H1 (cell line): ENCODE results near the gene AGAP1. TPM values are rescaled to one million over a fixed set of nuclear protein-coding genes. Genes with fewer than 3 reads are reported as not detected.

Experiments
- CTCF ChIA-PET: fragments of 300-600 bp; sonication (Branson Sonifier 250); formaldehyde crosslinking; loops from one replicate; lab custom pipeline; 2021; ENCODE audit not compliant: partially characterized antibody; lab: Charles Lee
- POLR2A ChIA-PET: fragments of 300-600 bp; sonication (Branson Sonifier 250); formaldehyde crosslinking; loops from one replicate; lab custom pipeline; 2021; ENCODE audit warnings: inconsistent platforms; ENCODE audit not compliant: partially characterized antibody; lab: Charles Lee
- DNase-seq, 2 experiments: peaks; one replicate each; pipeline versions ENCODE4 v3.0.0 to v3.0.0-alpha.2; 2010 to 2022; ENCODE audit warnings: low spot score in 2 of 2, low read depth in 1 of 2, mixed read lengths in 1 of 2
- FAIRE-seq: peaks from 2 replicates; lab custom pipeline; 2011; peaks lifted over from hg19 to GRCh38; lab: Jason Lieb, UNC
- H2AFZ ChIP-seq: 2 replicates; pipeline ENCODE4 v1.8.1; 2012; ENCODE audit warnings: low read length, inconsistent platforms
- H2AK5ac ChIP-seq: 2 replicates; pipeline ENCODE4 v1.6.1; 2013; ENCODE audit warnings: low read depth, low read length
- H2BK120ac ChIP-seq: replicated peaks from 2 replicates; pipeline ENCODE3; 2013; ENCODE audit warnings: low read depth, low read length, inconsistent platforms
- H2BK12ac ChIP-seq: 2 replicates; pipeline ENCODE4 v1.6.1; 2013; ENCODE audit warnings: low read depth, low read length
- H2BK15ac ChIP-seq: 2 replicates; pipeline ENCODE4 v1.6.1; 2013; ENCODE audit warnings: low read length
- H2BK20ac ChIP-seq: 2 replicates; pipeline ENCODE4 v1.6.1; 2013; ENCODE audit warnings: low read length
- H2BK5ac ChIP-seq: 2 replicates; pipeline ENCODE4 v1.6.1; 2013; ENCODE audit warnings: low read depth, low read length
- H3K14ac ChIP-seq: 2 replicates; pipeline ENCODE4 v1.6.1; 2013; ENCODE audit warnings: inconsistent platforms; ENCODE audit not compliant: insufficient read length
- H3K18ac ChIP-seq: 2 replicates; pipeline ENCODE4 v1.6.1; 2013; ENCODE audit warnings: low read length; ENCODE audit errors: extremely low read depth
- H3K23ac ChIP-seq: 2 replicates; pipeline ENCODE4 v1.6.1; 2013; ENCODE audit warnings: inconsistent platforms; ENCODE audit not compliant: insufficient read length
- H3K23me2 ChIP-seq: 2 replicates; pipeline ENCODE4 v1.6.1; 2013; ENCODE audit warnings: low read depth, low read length
- H3K27ac ChIP-seq: 2 replicates; pipeline ENCODE4 v1.6.1; 2011; ENCODE audit warnings: low read depth, low read length, inconsistent platforms
- H3K27me3 ChIP-seq, 4 experiments: replicated peaks in 1 of 4; 1 replicate in 1 of 4; 2 replicates in 3 of 4; pipeline versions ENCODE4 v1.6.1 to v1.8.1; 2011 to 2013; ENCODE audit warnings: low read length in 3 of 4, mild to moderate bottlenecking in 3 of 4, inconsistent platforms in 2 of 4, mixed read lengths in 2 of 4, moderate library complexity in 1 of 4; ENCODE audit not compliant: control insufficient read depth in 3 of 4, insufficient read depth in 3 of 4; ENCODE audit errors: extremely low read depth in 1 of 4
- H3K36me3 ChIP-seq, 4 experiments: 2 replicates each; pipeline versions ENCODE4 v1.6.1 to v1.8.1; 2011 to 2013; ENCODE audit warnings: mild to moderate bottlenecking in 4 of 4, low read length in 3 of 4, moderate library complexity in 2 of 4, control low read depth in 1 of 4, inconsistent platforms in 1 of 4; ENCODE audit not compliant: insufficient read depth in 4 of 4, control insufficient read depth in 2 of 4
- H3K4ac ChIP-seq: replicated peaks from 2 replicates; pipeline ENCODE3; 2013; ENCODE audit warnings: low read length, low read depth, mixed read lengths, inconsistent platforms; ENCODE audit not compliant: insufficient read length
- H3K4me1 ChIP-seq, 4 experiments: replicated peaks in 1 of 4; 1 replicate in 1 of 4; 2 replicates in 3 of 4; pipeline versions ENCODE4 v1.6.1 to v1.8.1; 2011 to 2013; ENCODE audit warnings: low read length in 3 of 4, inconsistent platforms in 2 of 4, mixed read lengths in 1 of 4; ENCODE audit not compliant: insufficient read depth in 4 of 4, control insufficient read depth in 3 of 4
- H3K4me2 ChIP-seq, 2 experiments: 2 replicates each; pipeline versions ENCODE4 v1.6.1 to v1.8.1; 2011 to 2013; ENCODE audit warnings: low read depth in 2 of 2, low read length in 2 of 2, control low read depth in 1 of 2, inconsistent platforms in 1 of 2, mild to moderate bottlenecking in 1 of 2; ENCODE audit not compliant: insufficient read depth in 1 of 2
- H3K4me3 ChIP-seq, 4 experiments: fragments of 200-600, 300-600 bp in 1 of 4; sonication (generic), shearing (Covaris generic), sonication (Bioruptor Twin) in 1 of 4; 2 replicates each; pipeline versions ENCODE4 v1.5.1 to v1.8.1; 2011 to 2016; ENCODE audit warnings: low read length in 4 of 4, low read depth in 3 of 4, control low read depth in 2 of 4, inconsistent platforms in 2 of 4, mild to moderate bottlenecking in 2 of 4, mixed read lengths in 1 of 4, moderate library complexity in 1 of 4; ENCODE audit not compliant: insufficient read depth in 2 of 4; ENCODE audit errors: extremely low read depth in 1 of 4
- H3K56ac ChIP-seq: replicated peaks from 2 replicates; pipeline ENCODE3; 2013; ENCODE audit warnings: low read depth, mild to moderate bottlenecking, mixed read lengths, low read length, inconsistent platforms; ENCODE audit not compliant: insufficient read length
- H3K79me1 ChIP-seq: 2 replicates; pipeline ENCODE4 v1.6.1; 2013; ENCODE audit warnings: low read depth, low read length, control low read depth
- H3K79me2 ChIP-seq, 2 experiments: 2 replicates each; pipeline versions ENCODE4 v1.6.1 to v1.8.1; 2012 to 2013; ENCODE audit warnings: low read length in 2 of 2, mild to moderate bottlenecking in 2 of 2, inconsistent platforms in 1 of 2; ENCODE audit not compliant: insufficient read depth in 2 of 2, control insufficient read depth in 1 of 2
- H3K9ac ChIP-seq, 4 experiments: replicated peaks in 1 of 4; 1 replicate in 1 of 4; 2 replicates in 3 of 4; pipeline versions ENCODE4 v1.6.1 to v1.8.1; 2011 to 2013; ENCODE audit warnings: low read depth in 3 of 4, low read length in 3 of 4, control low read depth in 2 of 4, mild to moderate bottlenecking in 2 of 4, moderate library complexity in 2 of 4, inconsistent platforms in 1 of 4; ENCODE audit errors: extremely low read depth in 1 of 4
- H3K9me3 ChIP-seq, 2 experiments: 2 replicates each; pipeline versions ENCODE4 v1.6.1 to v1.8.1; 2012 to 2013; ENCODE audit warnings: mild to moderate bottlenecking in 2 of 2, moderate library complexity in 2 of 2, control low read depth in 1 of 2, inconsistent platforms in 1 of 2, low read depth in 1 of 2, low read length in 1 of 2, mixed read lengths in 1 of 2; ENCODE audit not compliant: insufficient read depth in 2 of 2
- H4K20me1 ChIP-seq, 2 experiments: replicated peaks in 1 of 2; 2 replicates each; pipeline versions ENCODE3 to v1.8.1; 2011 to 2013; ENCODE audit warnings: inconsistent platforms in 2 of 2, low read length in 2 of 2, mild to moderate bottlenecking in 1 of 2; ENCODE audit not compliant: insufficient read depth in 2 of 2, control insufficient read depth in 1 of 2
- H4K5ac ChIP-seq: 2 replicates; pipeline ENCODE4 v1.6.1; 2013; ENCODE audit warnings: low read length, low read depth, mixed read lengths, inconsistent platforms; ENCODE audit not compliant: insufficient read length
- H4K8ac ChIP-seq: 2 replicates; pipeline ENCODE4 v1.8.0; 2013; ENCODE audit warnings: mild to moderate bottlenecking, moderate library complexity, low read length, inconsistent platforms; ENCODE audit not compliant: insufficient read depth; ENCODE audit errors: extremely low read depth
- H4K91ac ChIP-seq: replicated peaks from 2 replicates; pipeline ENCODE3; 2013; ENCODE audit warnings: low read length, mixed read lengths, inconsistent platforms; ENCODE audit not compliant: insufficient read length
- BACH1 ChIP-seq: IDR thresholded peaks from 2 replicates; pipeline ENCODE4 v1.6.1; 2012; ENCODE audit warnings: low read length, improper control_type of control experiment
- BRCA1 ChIP-seq: IDR thresholded peaks from 2 replicates; pipeline ENCODE4 v1.6.1; 2012; ENCODE audit warnings: low read depth, low read length, improper control_type of control experiment
- CBX5 ChIP-seq: fragments of 300-800, 300-1000 bp; sonication (generic); IDR thresholded peaks from 2 replicates; pipeline ENCODE4 v1.7.1; 2016; ENCODE audit warnings: antibody characterized with exemption, low read length, low read depth
- CBX8 ChIP-seq: fragments of 300-800, 300-1000 bp; sonication (generic); IDR thresholded peaks from 2 replicates; pipeline ENCODE4 v1.7.1; 2016; ENCODE audit warnings: low read depth, low read length, borderline replicate concordance
- CEBPB ChIP-seq: IDR thresholded peaks from 2 replicates; pipeline ENCODE4 v1.6.1; 2012; ENCODE audit warnings: low read depth, low read length
- CREB1 ChIP-seq: IDR thresholded peaks from 2 replicates; pipeline ENCODE4 v1.6.1; 2012; ENCODE audit warnings: inconsistent platforms
- HDAC2 ChIP-seq, 2 experiments: fragments of 300-600 bp in 1 of 2; sonication (generic) in 1 of 2; IDR thresholded peaks; 2 replicates each; pipeline ENCODE4 v1.6.1; 2011 to 2012; ENCODE audit warnings: low read depth in 2 of 2, low read length in 2 of 2, mild to moderate bottlenecking in 2 of 2, moderate library complexity in 2 of 2, borderline replicate concordance in 1 of 2, inconsistent platforms in 1 of 2
- NANOG ChIP-seq: IDR thresholded peaks from 2 replicates; pipeline ENCODE4 v1.6.1; 2011; ENCODE audit warnings: low read length, low read depth, mild to moderate bottlenecking, inconsistent platforms; ENCODE audit not compliant: insufficient read depth, poor library complexity, severe bottlenecking
- NRF1 ChIP-seq: IDR thresholded peaks from 2 replicates; pipeline ENCODE4 v1.6.1; 2011; ENCODE audit warnings: mild to moderate bottlenecking, low read depth, low read length, improper control_type of control experiment
- RNF2 ChIP-seq: fragments of 200-900, 300-1000 bp; sonication (generic); IDR thresholded peaks from 2 replicates; pipeline ENCODE4 v1.7.1; 2016; ENCODE audit warnings: borderline replicate concordance, low read depth, mild to moderate bottlenecking, antibody characterized with exemption, low read length; ENCODE audit not compliant: poor library complexity, severe bottlenecking; ENCODE audit errors: missing control alignments
- RXRA ChIP-seq: IDR thresholded peaks from 2 replicates; pipeline ENCODE4 v1.6.1; 2011; ENCODE audit warnings: low read depth, mild to moderate bottlenecking, low read length, moderate library complexity; ENCODE audit not compliant: insufficient read depth
- SIRT6 ChIP-seq: IDR thresholded peaks from one replicate; pipeline ENCODE4 v1.7.1; 2012; ENCODE audit warnings: low read length, inconsistent platforms
- SP1 ChIP-seq: IDR thresholded peaks from 2 replicates; pipeline ENCODE4 v1.6.1; 2011; ENCODE audit warnings: low read depth, low read length
- SP2 ChIP-seq: IDR thresholded peaks from 2 replicates; pipeline ENCODE4 v1.6.1; 2012; ENCODE audit warnings: mild to moderate bottlenecking, low read length, inconsistent platforms
- TCF12 ChIP-seq: IDR thresholded peaks from 2 replicates; pipeline ENCODE4 v1.6.1; 2011; ENCODE audit warnings: low read depth, mild to moderate bottlenecking, low read length
- ZNF274 ChIP-seq: IDR thresholded peaks from 2 replicates; pipeline ENCODE4 v1.7.0; 2012; ENCODE audit warnings: low read length, borderline replicate concordance; ENCODE audit errors: extremely low read depth
- WGBS, 2 experiments: shearing (Covaris generic) in 1 of 2; methylation state at CpG; one replicate each; pipeline versions ENCODE4 v1.1.6 to v1.1.7; 2013 to 2015; ENCODE audit warnings: low lambda C conversion rate in 2 of 2, mixed read lengths in 2 of 2, inconsistent platforms in 1 of 2, low coverage in 1 of 2, missing lambda C conversion rate in 1 of 2; ENCODE audit not compliant: insufficient replicate concordance in 2 of 2, insufficient coverage in 1 of 2, insufficient read length in 1 of 2; ENCODE audit errors: extremely low coverage in 1 of 2, missing lambda C conversion rate in 1 of 2; 5-methylcytosine and 5-hydroxymethylcytosine counted together
- polyA plus RNA-seq, 7 experiments: library from polyadenylated mRNA; depleted of rRNA in 3 of 7; stranded (reverse) in 5 of 7; unstranded in 2 of 7; fragments of >200 nt in 5 of 7; fragments of 200-250 nt in 2 of 7; gene quantifications; 1 replicate in 5 of 7; 2 replicates in 1 of 7; 4 replicates in 1 of 7; pipeline versions ENCODE4 v1.2.1 to v1.2.3, GENCODE V29; 2011 to 2013; ENCODE audit warnings: missing spikeins in 2 of 7, mixed read lengths in 2 of 7
- total RNA-seq: library from RNA; stranded (reverse); fragmentation: NEBNext Ultra II Directional; extraction: Animal tissue kit (Norgen Biotek cat#: 25700); gene quantifications from 2 replicates; pipeline ENCODE4 v1.2.1, GENCODE V29; 2021

Gene AGAP1
- total and polyA plus RNA-seq, 2 of the 8 experiments (the other 6 are each of a cell fraction or from before 2014, with no cell fraction given), result 18.1 to 39.4 TPM

DNA sequence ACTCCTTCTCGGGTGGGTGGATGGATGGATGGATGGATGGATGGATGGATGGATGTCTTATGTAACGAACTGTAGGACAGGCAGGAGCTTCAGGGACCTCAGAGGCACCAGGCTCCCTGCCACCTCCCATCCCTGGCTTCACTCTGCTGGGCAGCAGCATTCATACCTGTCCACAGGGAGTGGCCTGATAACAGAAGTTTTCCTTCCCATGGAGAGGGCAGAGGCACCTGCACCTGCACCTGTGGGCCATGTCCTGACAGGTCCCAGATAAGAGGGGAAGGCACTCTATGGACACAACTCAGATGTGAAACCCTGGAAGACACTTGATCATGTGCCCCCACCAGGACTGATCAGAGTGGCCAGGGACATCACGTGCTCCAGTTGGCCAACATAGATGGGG is 532.0 kb downstream of the AGAP1 start:
- Histone ChIP-seq H4K8ac (no peak overlapping the region; the same call in 1 of the 2 replicates), H4K20me1 (no peaks in the 10 kb centered on the region), H3K9me3 (no peaks in the 10 kb centered on the region; a peak in 1 of 4 replicates), H2BK120ac (no peak overlapping the region), H4K91ac (no peak overlapping the region), H2BK12ac (no peak overlapping the region), H3K56ac (no peak overlapping the region), H3K18ac (no peak overlapping the region), H2BK5ac (no peak overlapping the region), H4K5ac (no peak overlapping the region), H2AK5ac (no peak overlapping the region), H3K79me2 (no peaks in the 10 kb centered on the region), H3K4me2 (no peak overlapping the region), H3K36me3 (no peaks in the 10 kb centered on the region), H3K27me3 (no peaks in the 10 kb centered on the region), H2AFZ (no peak overlapping the region), H3K79me1 (no peaks in the 10 kb centered on the region), H3K9ac (no peak overlapping the region), H3K4ac (no peak overlapping the region), H3K4me1 (no peaks in the 10 kb centered on the region), H2BK15ac (no peak overlapping the region), H3K23me2 (no peaks in the 10 kb centered on the region), H3K14ac (no peak overlapping the region), H2BK20ac (no peak overlapping the region), H3K27ac (no peak overlapping the region), H3K4me3 (no peak overlapping the region), H3K23ac (no peak overlapping the region)
- FAIRE-seq (no peak), DNase-seq (no peak)
- 100% methylated on average over 1 of the region's 3 CpGs; no CpG with 5 or more reads in 1 of the 2 experiments for WGBS, 2 experiments
- ChIA-PET POLR2A (no interaction called here), CTCF (no interaction called here)
- no peak for TF ChIP-seq SP1
- no peak for TF ChIP-seq SP2
- no peak for TF ChIP-seq NANOG
- no peak for TF ChIP-seq TCF12
- no peak for TF ChIP-seq BACH1
- TF ChIP-seq CREB1, result no peak
- TF ChIP-seq SIRT6, result no peak
- no peak for TF ChIP-seq RXRA
- no peak for TF ChIP-seq RNF2
- TF ChIP-seq BRCA1, result no peak
- TF ChIP-seq ZNF274, result no peak
- TF ChIP-seq CEBPB, result no peak
- no peak for TF ChIP-seq HDAC2 (IDR thresholded peaks at IDR 0.05; ENCODE audit: borderline replicate concordance in 1 of 2, low read depth in 2 of 2, low read length in 2 of 2)
- no peak for TF ChIP-seq NRF1
- no peak for TF ChIP-seq CBX8
- no peak for TF ChIP-seq CBX5
